Prostate gland (tissue), 2 donors: ENCODE results near the gene ANKIB1. TPM values are rescaled to one million over a fixed set of nuclear protein-coding genes. Genes with fewer than 3 reads are reported as not detected.

Source experiments
- DNase-seq: peaks from one replicate; pipeline ENCODE4 v3.0.0-alpha.2; 2019; ENCODE audit warnings: low spot score
- H3K27ac ChIP-seq, 2 donors: fragments of 200-600 bp; sonication (generic); 2 replicates each; pipeline ENCODE4 v1.5.1; 2017 to 2019
- H3K27me3 ChIP-seq: fragments of 200-600 bp; sonication (generic); replicated peaks from 2 replicates; pipeline ENCODE4 v1.5.1; 2019; ENCODE audit not compliant: insufficient read depth
- H3K36me3 ChIP-seq, 2 donors: fragments of 200-600 bp; sonication (generic); 1 replicate in 1 of 2; 2 replicates in 1 of 2; pipeline versions ENCODE4 v1.5.1 to v1.8.1; 2017 to 2019
- H3K4me1 ChIP-seq: fragments of 200-600 bp; sonication (generic); replicated peaks from 2 replicates; pipeline ENCODE4 v1.5.1; 2019
- H3K4me3 ChIP-seq, 2 donors: fragments of 200-600 bp; sonication (generic); 2 replicates each; pipeline ENCODE4 v1.5.1; 2017 to 2019
- H3K9me3 ChIP-seq: fragments of 200-600 bp; sonication (generic); 2 replicates; pipeline ENCODE4 v1.5.1; 2017
- CTCF ChIP-seq, 4 experiments: fragments of 200-600 bp in 2 of 4; fragments of 450-650 bp in 2 of 4; sonication (generic) in 2 of 4; IDR thresholded peaks; 1 replicate in 3 of 4; 2 replicates in 1 of 4; pipeline ENCODE4 v1.5.1; 2016 to 2019; ENCODE audit warnings: antibody characterized with exemption in 4 of 4, mild to moderate bottlenecking in 2 of 4, moderate library complexity in 2 of 4
- POLR2A ChIP-seq: fragments of 450-650 bp; IDR thresholded peaks from one replicate; pipeline ENCODE4 v1.6.1; 2016; ENCODE audit warnings: antibody characterized with exemption, mild to moderate bottlenecking
- POLR2AphosphoS5 ChIP-seq: sonication (generic); formaldehyde crosslinking; IDR thresholded peaks from one replicate; pipeline ENCODE4 v1.6.1; 2017; ENCODE audit warnings: antibody characterized with exemption
- WGBS: methylation state at CpG from one replicate; pipeline ENCODE4 v1.1.5; 2018; 5-methylcytosine and 5-hydroxymethylcytosine counted together
- intact Hi-C: fragments of 100-400 bp; cut with DNase I; formaldehyde crosslinking; loops from one replicate; pipeline ENCODE4 v1.14.2; 2022
- total RNA-seq, 2 donors: library from RNA; depleted of rRNA; stranded (reverse); fragments of >200 nt; gene quantifications; one replicate each; pipeline ENCODE4 v1.1.0, GENCODE V29; 2016

ANKIB1 gene
- total RNA-seq, 2 donors from 2014 or later = 20.1 to 47.9 TPM

GRCh38 chr7:92279396-92280031, 33.7 kb downstream of the ANKIB1 start:
- no peaks in the 10 kb centered on the region for H3K36me3 ChIP-seq
- H3K27me3 ChIP-seq = no peaks in the 10 kb centered on the region
- 44% methylated on average over 2 of the region's 2 CpGs for WGBS
- H3K4me3 ChIP-seq = no peak overlapping the region
- no peak overlapping the region for H3K27ac ChIP-seq
- intact Hi-C loops = no loop called here
- TF ChIP-seq POLR2A (no peak), POLR2AphosphoS5 (no peak), CTCF (IDR thresholded peaks at IDR 0.05) (no peak)
- H3K4me1 ChIP-seq = peaks cover 7% of the 10 kb centered on the region
- H3K9me3 ChIP-seq = no peaks in the 10 kb centered on the region
- no peak for DNase-seq

GRCh38 chr7:92281031-92281430, 35.3 kb downstream of the ANKIB1 start:
- H3K4me1 ChIP-seq = peaks cover 7% of the 10 kb centered on the region
- no peaks in the 10 kb centered on the region for H3K9me3 ChIP-seq
- H3K4me3 ChIP-seq = no peak overlapping the region
- H3K27ac ChIP-seq = no peak overlapping the region
- DNase-seq = no peak
- intact Hi-C loops = no loop called here
- TF ChIP-seq POLR2A (no peak), POLR2AphosphoS5 (no peak)
- no peaks in the 10 kb centered on the region for H3K36me3 ChIP-seq
- 100% methylated on average over 2 of the region's 2 CpGs for WGBS
- no peaks in the 10 kb centered on the region for H3K27me3 ChIP-seq

- Histone ChIP-seq H3K27ac (no peak overlapping the region), H3K4me1 (peaks cover 7% of the 10 kb centered on the region), H3K27me3 (no peaks in the 10 kb centered on the region), H3K9me3 (no peaks in the 10 kb centered on the region), H3K36me3 (no peaks in the 10 kb centered on the region), H3K4me3 (no peak overlapping the region)
- no peak for DNase-seq
- whole genome bisulfite sequencing = 85% methylated on average over 6 of the region's 6 CpGs
- intact Hi-C loops = no loop called here
- no peak for TF ChIP-seq POLR2A
- no peak for TF ChIP-seq POLR2AphosphoS5
- TF ChIP-seq CTCF (IDR thresholded peaks at IDR 0.05) = no peak
These were observed 36.5 kb downstream of the ANKIB1 start for GRCh38 chr7:92282221-92282814.

GRCh38 chr7:92282930-92283329, 37.2 kb downstream of the ANKIB1 start:
- Histone ChIP-seq H3K27me3 (no peaks in the 10 kb centered on the region), H3K4me3 (no peak overlapping the region), H3K36me3 (no peaks in the 10 kb centered on the region), H3K9me3 (no peaks in the 10 kb centered on the region), H3K27ac (no peak overlapping the region), H3K4me1 (peaks cover 7% of the 10 kb centered on the region)
- 73% methylated on average over 1 of the region's 1 CpG for WGBS
- intact Hi-C loops = no loop called here
- TF ChIP-seq CTCF (IDR thresholded peaks at IDR 0.05) = no peak
- no peak for TF ChIP-seq POLR2A
- no peak for TF ChIP-seq POLR2AphosphoS5
- no peak for DNase-seq

GRCh38 chr7:92289321-92289720, 43.5 kb downstream of the ANKIB1 start:
- WGBS = 92% methylated on average over 2 of the region's 2 CpGs
- no peaks in the 10 kb centered on the region for H3K9me3 ChIP-seq
- TF ChIP-seq POLR2AphosphoS5 = no peak
- no peak for TF ChIP-seq POLR2A
- TF ChIP-seq CTCF (IDR thresholded peaks at IDR 0.05) = no peak

More at GRCh38 chr7:92289321-92289720, 43.5 kb downstream of the ANKIB1 start:
- intact Hi-C loops = no loop called here
- no peaks in the 10 kb centered on the region for H3K4me1 ChIP-seq
- H3K27ac ChIP-seq = no peak overlapping the region
- H3K27me3 ChIP-seq = no peaks in the 10 kb centered on the region
- no peaks in the 10 kb centered on the region for H3K36me3 ChIP-seq
- DNase-seq = no peak
- H3K4me3 ChIP-seq = no peak overlapping the region
